ENCODE results near the gene MRPL32. TPM values are rescaled to one million over a fixed set of nuclear protein-coding genes. Genes with fewer than 3 reads are reported as not detected.

MRPL32 gene
- total RNA-seq, 4 donors from 2014 or later: 48.9 to 61.4 (median 55.8) TPM

GRCh38 chr7:42893346-42894240 is 38.6 kb upstream of the MRPL32 start:
- no peak for DNase-seq
- WGBS, 2 donors: 63 to 76% methylated on average over 6 to 9 of the region's 9 CpGs

GRCh38 chr7:42900842-42901241 is 31.3 kb upstream of the MRPL32 start:
- Histone ChIP-seq H3K27ac (no peak overlapping the region), H3K9me3 (no peaks in the 10 kb centered on the region), H3K27me3 (no peaks in the 10 kb centered on the region), H3K4me1 (no peaks in the 10 kb centered on the region), H3K36me3 (no peaks in the 10 kb centered on the region), H3K4me3 (no peak overlapping the region)
- no peak for DNase-seq
- TF ChIP-seq POLR2A (IDR thresholded peaks at IDR 0.05) (no peak), CTCF (IDR thresholded peaks at IDR 0.05) (no peak)
- intact Hi-C loops (cut with DNase I): no loop called here

More at GRCh38 chr7:42893346-42894240, 38.6 kb upstream of the MRPL32 start:
- Histone ChIP-seq H3K9me3 (no peaks in the 10 kb centered on the region), H3K36me3 (no peaks in the 10 kb centered on the region), H3K4me1 (peaks cover 0 to 7% (median 3%) of the 10 kb centered on the region in 3 donors), H3K27ac (no peak overlapping the region), H3K27me3 (no peaks in the 10 kb centered on the region), H3K4me3 (no peak overlapping the region)
- TF ChIP-seq POLR2A (IDR thresholded peaks at IDR 0.05) (no peak), CTCF (IDR thresholded peaks at IDR 0.05) (no peak)
- intact Hi-C loops (cut with DNase I): no loop called here

- H3K27me3 ChIP-seq: no peaks in the 10 kb centered on the region
- WGBS, 2 donors: 40 to 44% methylated on average over 3 of the region's 3 CpGs
- H3K27ac ChIP-seq: no peak overlapping the region
- H3K4me3 ChIP-seq: no peak overlapping the region
- no peaks in the 10 kb centered on the region for H3K9me3 ChIP-seq
- no peaks in the 10 kb centered on the region for H3K36me3 ChIP-seq
- no peak for DNase-seq
- no peaks in the 10 kb centered on the region for H3K4me1 ChIP-seq
- intact Hi-C loops (cut with DNase I): no loop called here
- TF ChIP-seq CTCF (IDR thresholded peaks at IDR 0.05) (no peak), POLR2A (IDR thresholded peaks at IDR 0.05) (no peak)
Observed at GRCh38 chr7:42902331-42902730, 29.8 kb upstream of the MRPL32 start.

- DNase-seq: no peak
- Histone ChIP-seq H3K9me3 (no peaks in the 10 kb centered on the region), H3K4me3 (no peak overlapping the region), H3K27me3 (no peaks in the 10 kb centered on the region), H3K27ac (no peak overlapping the region), H3K4me1 (peaks cover 0 to 12% (median 4%) of the 10 kb centered on the region in 3 donors), H3K36me3 (no peaks in the 10 kb centered on the region)
- intact Hi-C loops (cut with DNase I): no loop called here
- TF ChIP-seq POLR2A (IDR thresholded peaks at IDR 0.05): no peak
- no peak for TF ChIP-seq CTCF (IDR thresholded peaks at IDR 0.05)
- WGBS, 2 donors: 100% methylated on average over 1 of the region's 1 CpG
Observed at GRCh38 chr7:42906181-42906580, 26.0 kb upstream of the MRPL32 start.

GRCh38 chr7:42907316-42907715 is 24.9 kb upstream of the MRPL32 start:
- DNase-seq: no peak
- Histone ChIP-seq H3K9me3 (no peaks in the 10 kb centered on the region), H3K4me1 (peaks cover 3 to 17% (median 6%) of the 10 kb centered on the region in 3 donors), H3K27ac (no peak overlapping the region), H3K4me3 (no peak overlapping the region), H3K36me3 (no peaks in the 10 kb centered on the region), H3K27me3 (no peaks in the 10 kb centered on the region)
- intact Hi-C loops (cut with DNase I): no loop called here
- TF ChIP-seq CTCF (IDR thresholded peaks at IDR 0.05) (no peak), POLR2A (IDR thresholded peaks at IDR 0.05) (no peak)

Data from esophagus squamous epithelium (tissue), 5 donors.